K562 (cell line): ENCODE measurements around the gene KRT5. TPM values are rescaled to one million over a fixed set of nuclear protein-coding genes. Genes with fewer than 3 reads are reported as not detected.

Experiments used
- ATAC-seq: fragments of 200-7000 bp; cut with Tn5 transposase; 3 replicates; pipeline ENCODE4 v1.9.1; 2020; ENCODE audit warnings: moderate library complexity
- BruUV-seq: library from RNA; stranded (reverse); fragments of 400-500 nt; replicated peaks from 2 replicates; lab custom pipeline; 2021; lab: Mats Ljungman, UMichigan
- CTCF ChIA-PET: fragments of 300-600 bp; formaldehyde crosslinking; extraction: SDS; loops from one replicate; lab custom pipeline; 2021; ENCODE audit warnings: low intra/inter-chr PET ratio; lab: Yijun Ruan, JAX
- POLR2A ChIA-PET: fragments of 300-600, 350-650 bp; sonication (Branson Sonifier 250); formaldehyde crosslinking; extraction: SDS; loops from one replicate; lab custom pipeline; 2021; ENCODE audit warnings: antibody characterized with exemption, inconsistent platforms; lab: Yijun Ruan, JAX
- DNase-seq, 4 experiments: peaks; one replicate each; pipeline versions ENCODE4 v3.0.0 to v3.0.0-alpha.2; 2011 to 2018; ENCODE audit warnings: low spot score in 3 of 4, mixed read lengths in 3 of 4; ENCODE audit errors: extremely low read depth in 1 of 4
- FAIRE-seq: peaks from 2 replicates; lab custom pipeline; 2011; peaks lifted over from hg19 to GRCh38; lab: Jason Lieb, UNC
- H2AFZ ChIP-seq: 2 replicates; pipeline ENCODE4 v1.6.0; 2011; ENCODE audit warnings: low read depth, low read length, control low read depth, inconsistent platforms
- H3K27ac ChIP-seq: fragments of 200-600 bp; 3 replicates; pipeline ENCODE4 v1.8.0; 2011; ENCODE audit warnings: low read depth, mild to moderate bottlenecking, control low read depth, inconsistent platforms, low read length, moderate library complexity, mixed read lengths; ENCODE audit errors: extremely low read depth
- H3K27me3 ChIP-seq, 2 experiments: fragments of 300-600 bp in 1 of 2; 2 replicates in 1 of 2; 3 replicates in 1 of 2; pipeline versions ENCODE4 v1.6.0 to v1.8.0; 2011; ENCODE audit warnings: inconsistent platforms in 2 of 2, low read length in 2 of 2, mild to moderate bottlenecking in 1 of 2, mixed read lengths in 1 of 2, moderate library complexity in 1 of 2; ENCODE audit not compliant: control insufficient read depth in 2 of 2, insufficient read depth in 2 of 2
- H3K36me3 ChIP-seq: fragments of 300-600 bp; 3 replicates; pipeline ENCODE4 v1.8.0; 2011; ENCODE audit warnings: mild to moderate bottlenecking, low read length, inconsistent platforms; ENCODE audit not compliant: control insufficient read depth, insufficient read depth
- H3K4me1 ChIP-seq, 2 experiments: fragments of 200-600 bp in 1 of 2; replicated peaks in 1 of 2; 2 replicates in 1 of 2; 3 replicates in 1 of 2; pipeline versions ENCODE4 v1.5.1 to v1.8.0; 2011; ENCODE audit warnings: inconsistent platforms in 2 of 2, low read length in 2 of 2, mild to moderate bottlenecking in 1 of 2, mixed read lengths in 1 of 2, moderate library complexity in 1 of 2; ENCODE audit not compliant: control insufficient read depth in 2 of 2, insufficient read depth in 2 of 2
- H3K4me2 ChIP-seq: 2 replicates; pipeline ENCODE4 v1.6.1; 2011; ENCODE audit warnings: low read length, control low read depth, inconsistent platforms, mixed read lengths; ENCODE audit not compliant: insufficient read depth
- H3K4me3 ChIP-seq: fragments of 200-600 bp; sonication (generic), shearing (Covaris generic); 2 replicates; pipeline ENCODE4 v1.5.1; 2016; ENCODE audit warnings: control low read depth, inconsistent platforms
- H3K79me2 ChIP-seq: fragments of 200-600 bp; 3 replicates; pipeline ENCODE4 v1.8.0; 2011; ENCODE audit warnings: low read length, inconsistent platforms; ENCODE audit not compliant: control insufficient read depth, insufficient read depth
- H3K9ac ChIP-seq, 2 experiments: 2 replicates each; pipeline versions ENCODE4 v1.6.0 to v1.6.1; 2011; ENCODE audit warnings: low read depth in 2 of 2, low read length in 2 of 2, control low read depth in 1 of 2, inconsistent platforms in 1 of 2, mild to moderate bottlenecking in 1 of 2, mixed read lengths in 1 of 2; ENCODE audit not compliant: insufficient read depth in 1 of 2
- H3K9me1 ChIP-seq: one replicate; pipeline ENCODE4 v1.6.0; 2011; ENCODE audit warnings: inconsistent platforms, mild to moderate bottlenecking, low read length, moderate library complexity; ENCODE audit not compliant: control insufficient read depth, insufficient read depth
- H3K9me3 ChIP-seq: replicated peaks from 2 replicates; pipeline ENCODE4 v1.5.1; 2011; ENCODE audit warnings: low read depth, low read length, inconsistent platforms; ENCODE audit not compliant: control insufficient read depth, insufficient read depth
- H4K20me1 ChIP-seq: replicated peaks from 2 replicates; pipeline ENCODE4 v1.6.1; 2011; ENCODE audit warnings: low read length, inconsistent platforms, mixed read lengths; ENCODE audit not compliant: control insufficient read depth, insufficient read depth
- L3MBTL2 ChIP-seq: fragments of 450-650 bp; IDR thresholded peaks from 2 replicates; pipeline ENCODE4 v1.6.1; 2016; ENCODE audit warnings: mild to moderate bottlenecking, moderate library complexity
- RREB1 ChIP-seq: fragments of 250-450 bp; sonication (Bioruptor Pico); IDR thresholded peaks from 2 replicates; pipeline ENCODE4 v1.4.0; 2020
- TCF7 ChIP-seq: sonication (generic); IDR thresholded peaks from 2 replicates; pipeline ENCODE4 v1.6.1; 2016; ENCODE audit warnings: antibody characterized with exemption, borderline replicate concordance
- ZBTB9 ChIP-seq: fragments of 450-650 bp; formaldehyde crosslinking; IDR thresholded peaks from 2 replicates; pipeline ENCODE4 v1.4.0; 2020; ENCODE audit warnings: mild to moderate bottlenecking, moderate library complexity
- ZKSCAN8 ChIP-seq: fragments of 200-800 bp; sonication (Bioruptor generic); IDR thresholded peaks from 2 replicates; pipeline ENCODE4 v1.6.1; 2016; ENCODE audit warnings: missing genetic modification characterization, missing compliant biosample characterization
- WGBS: fragments of 100-300 bp; shearing (Covaris generic); methylation state at CpG from one replicate; pipeline ENCODE4 v1.1.6; 2016; ENCODE audit warnings: low coverage, mixed read lengths; ENCODE audit not compliant: insufficient coverage; ENCODE audit errors: missing lambda C conversion rate; 5-methylcytosine and 5-hydroxymethylcytosine counted together
- in situ Hi-C: fragments of 300-500 bp; cut with MboI; formaldehyde crosslinking; loops from 4 replicates; pipeline ENCODE4 v1.15.0; 2018; ENCODE audit warnings: inconsistent platforms, mixed read lengths
- intact Hi-C: fragments of 100-400 bp; cut with micrococcal nuclease; formaldehyde crosslinking; loops from 2 replicates; pipeline ENCODE4 v1.14.2; 2022
- polyA plus RNA-seq, 8 experiments: library from polyadenylated mRNA; depleted of rRNA in 4 of 8; stranded (reverse) in 5 of 8; unstranded in 3 of 8; fragments of >200 nt; fragmentation: Nextera tagmentation in 2 of 8; fragmentation: Illumina TruSeq in 1 of 8; extraction: Ambion mirVana in 2 of 8; extraction: Trizol in 1 of 8; gene quantifications; 2 replicates each; pipeline versions ENCODE4 v1.2.1 to v1.2.3, GENCODE V29; 2011 to 2014; ENCODE audit warnings: inconsistent platforms in 1 of 8, missing spikeins in 1 of 8
- total RNA-seq, 7 experiments: library from RNA; depleted of rRNA in 6 of 7; stranded (reverse); fragments of >200 nt in 6 of 7; fragmentation: Illumina TruSeq in 2 of 7; extraction: Trizol in 2 of 7; gene quantifications; 2 replicates each; pipeline versions ENCODE4 v1.2.1 to v1.2.3, GENCODE V29; 2011 to 2021; ENCODE audit warnings: low replicate concordance in 1 of 7

KRT5 gene
- total and polyA plus RNA-seq, 9 of the 15 experiments (the other 6 are each of a cell fraction or from before 2014, with no cell fraction given): 0.32 TPM; not detected in 8

GRCh38 chr12:52557476-52557875 lies 37.3 kb upstream of the KRT5 start (continued):
- TF ChIP-seq RREB1 (no peak), TCF7 (no peak), L3MBTL2 (no peak), ZKSCAN8 (CRISPR knock-in tag) (no peak)

GRCh38 chr12:52555577-52555976 lies 35.4 kb upstream of the KRT5 start:
- FAIRE-seq: no peak
- Histone ChIP-seq H3K9me1 (no peaks in the 10 kb centered on the region), H3K4me2 (no peak overlapping the region), H3K9me3 (no peaks in the 10 kb centered on the region), H3K4me1 (no peaks in the 10 kb centered on the region), H3K4me3 (no peak overlapping the region), H3K27ac (no peak overlapping the region), H3K27me3 (peaks cover 3 to 44% of the 10 kb centered on the region in 2 experiments; a peak in 3 of 5 replicates), H2AFZ (no peak overlapping the region), H3K9ac (no peak overlapping the region), H4K20me1 (peaks cover 6% of the 10 kb centered on the region; the same call in 1 of the 2 replicates), H3K79me2 (no peaks in the 10 kb centered on the region), H3K36me3 (no peaks in the 10 kb centered on the region)
- intact Hi-C loops (no loop called here), in situ Hi-C loops (no loop called here)
- no peak for TF ChIP-seq ZBTB9 (CRISPR knock-in tag)
- 1% methylated on average over 6 of the region's 6 CpGs for WGBS
- ChIA-PET POLR2A (no interaction called here), CTCF (no interaction called here)
- ATAC-seq: no peak
- DNase-seq: no peak
- no TSS peak for BruUV-seq
